ENCODE results near the gene SLF2. TPM values are rescaled to one million over a fixed set of nuclear protein-coding genes. Genes with fewer than 3 reads are reported as not detected.

SLF2 gene
- total RNA-seq, 1 experiment from 2014 or later, result 23.1 TPM

DNA sequence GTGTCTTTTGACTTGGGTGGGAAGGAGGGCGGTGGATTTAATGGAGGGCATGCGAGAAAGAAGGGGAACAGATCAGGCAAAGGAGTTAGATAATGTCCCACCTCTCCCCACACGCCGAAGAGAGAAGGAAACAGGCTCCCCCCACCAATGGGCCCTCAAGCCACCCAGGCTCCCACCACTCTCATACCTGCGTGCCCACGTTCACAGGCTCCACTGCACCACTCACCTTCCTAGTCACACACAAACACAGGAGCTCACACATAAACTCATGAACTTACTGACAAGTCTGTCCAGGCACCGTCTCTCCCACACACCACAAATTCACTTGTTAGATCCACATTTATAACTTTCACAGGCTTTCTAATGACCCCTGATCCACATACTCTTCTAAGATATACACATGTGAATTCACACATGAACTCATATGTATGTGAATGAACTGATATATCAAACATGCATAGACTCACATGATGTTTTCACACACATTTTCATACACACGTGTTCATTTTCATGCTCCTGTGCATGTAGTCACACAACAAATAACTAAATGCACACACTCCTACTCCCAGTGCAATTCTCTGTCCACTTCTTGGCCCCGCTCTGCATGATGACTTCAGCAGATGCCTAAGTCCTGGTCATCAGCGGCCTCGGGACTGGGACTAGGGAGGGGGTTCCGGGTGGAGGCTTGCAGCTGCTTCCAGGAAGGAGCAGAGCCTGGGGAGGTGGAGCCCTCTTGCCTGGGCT lies 88.3 kb downstream of the SLF2 start:
- H3K4ac ChIP-seq (ENCODE audit: low read depth, low read length), result no peak overlapping the region
- no peak overlapping the region for H2BK5ac ChIP-seq (ENCODE audit: insufficient read length, low read length)
- H4K20me1 ChIP-seq (ENCODE audit: control insufficient read depth, insufficient read depth, insufficient read length), result no peaks in the 10 kb centered on the region
- Mint-ChIP-seq H3K27me3 (ENCODE audit: low read depth) (no peaks in the 10 kb centered on the region), H3K36me3 (ENCODE audit: insufficient read depth in 1 of 3, low read depth in 3 of 3) (peaks cover 16 to 33% (median 31%) of the 10 kb centered on the region in 3 experiments; a peak in 6 of 7 replicates), H3K4me1 (peaks cover 23 to 28% of the 10 kb centered on the region in 2 experiments), H3K4me3 (peak overlapping the region; percentile 88 to 92), H3K27ac (peak overlapping the region; percentile 2 to 41 (median 4); a peak in 5 of 7 replicates), H3K9me3 (no peaks in the 10 kb centered on the region; a peak in 2 of 5 replicates)
- H3K79me2 ChIP-seq (ENCODE audit: insufficient read depth, low read length), result no peaks in the 10 kb centered on the region; the same call in 1 of the 2 replicates
- H3K27ac ChIP-seq (ENCODE audit: insufficient read length, low read depth, low read length), result no peak overlapping the region
- no peak overlapping the region for H2BK20ac ChIP-seq (ENCODE audit: low read depth, low read length, poor library complexity, severe bottlenecking)
- no CpG with 5 or more reads among the region's 12 CpGs for WGBS (ENCODE audit: extremely low coverage, insufficient read length, low lambda C conversion rate)
- H4K91ac ChIP-seq (ENCODE audit: insufficient read length, low read depth, low read length), result no peak overlapping the region
- no peak for DNase-seq
- no peak overlapping the region for H2AK5ac ChIP-seq (ENCODE audit: insufficient read length, low read length)
- H3K23ac ChIP-seq (ENCODE audit: insufficient read length, low read depth, low read length), result no peak overlapping the region
- H3T11ph ChIP-seq (ENCODE audit: low read length), result no peak overlapping the region
- no peak overlapping the region for H4K8ac ChIP-seq (replicated peaks; ENCODE audit: insufficient read length, low read depth, low read length)
- H3K56ac ChIP-seq (ENCODE audit: insufficient read length, low read depth, low read length), result no peak overlapping the region
- no peak overlapping the region for H2BK12ac ChIP-seq (ENCODE audit: insufficient read length, low read depth, low read length)
- H3K9me3 ChIP-seq (ENCODE audit: control insufficient read depth, low read depth, low read length), result no peaks in the 10 kb centered on the region
- H2BK15ac ChIP-seq (ENCODE audit: low read depth, low read length), result no peak overlapping the region
- H3K23me2 ChIP-seq (ENCODE audit: insufficient read length, low read depth, low read length, poor library complexity, severe bottlenecking), result peaks cover 33% of the 10 kb centered on the region
- H3K4me1 ChIP-seq (ENCODE audit: insufficient read depth, low read length), result peaks cover 2% of the 10 kb centered on the region; the same call in 1 of the 2 replicates
- H3K14ac ChIP-seq (ENCODE audit: insufficient read depth, low read length), result no peak overlapping the region; the same call in 1 of the 2 replicates
- peak overlapping the region; percentile 70 for H3K4me2 ChIP-seq (ENCODE audit: insufficient read depth, insufficient read length, low read length)
- no peak overlapping the region for H4K5ac ChIP-seq (ENCODE audit: insufficient read length, low read depth, low read length)
- no peak overlapping the region for H2BK120ac ChIP-seq (ENCODE audit: low read depth, low read length, poor library complexity, severe bottlenecking)
- peak overlapping the region; percentile 86 for H3K9ac ChIP-seq (ENCODE audit: extremely low read depth, insufficient read length, low read length)
- H3K27me3 ChIP-seq (ENCODE audit: insufficient read depth, low read length), result no peaks in the 10 kb centered on the region
- no peak overlapping the region for H3K18ac ChIP-seq (ENCODE audit: insufficient read length, low read depth, low read length)
- no peak overlapping the region for H2AFZ ChIP-seq (ENCODE audit: low read length)
- TF ChIP-seq, protein P1, sequence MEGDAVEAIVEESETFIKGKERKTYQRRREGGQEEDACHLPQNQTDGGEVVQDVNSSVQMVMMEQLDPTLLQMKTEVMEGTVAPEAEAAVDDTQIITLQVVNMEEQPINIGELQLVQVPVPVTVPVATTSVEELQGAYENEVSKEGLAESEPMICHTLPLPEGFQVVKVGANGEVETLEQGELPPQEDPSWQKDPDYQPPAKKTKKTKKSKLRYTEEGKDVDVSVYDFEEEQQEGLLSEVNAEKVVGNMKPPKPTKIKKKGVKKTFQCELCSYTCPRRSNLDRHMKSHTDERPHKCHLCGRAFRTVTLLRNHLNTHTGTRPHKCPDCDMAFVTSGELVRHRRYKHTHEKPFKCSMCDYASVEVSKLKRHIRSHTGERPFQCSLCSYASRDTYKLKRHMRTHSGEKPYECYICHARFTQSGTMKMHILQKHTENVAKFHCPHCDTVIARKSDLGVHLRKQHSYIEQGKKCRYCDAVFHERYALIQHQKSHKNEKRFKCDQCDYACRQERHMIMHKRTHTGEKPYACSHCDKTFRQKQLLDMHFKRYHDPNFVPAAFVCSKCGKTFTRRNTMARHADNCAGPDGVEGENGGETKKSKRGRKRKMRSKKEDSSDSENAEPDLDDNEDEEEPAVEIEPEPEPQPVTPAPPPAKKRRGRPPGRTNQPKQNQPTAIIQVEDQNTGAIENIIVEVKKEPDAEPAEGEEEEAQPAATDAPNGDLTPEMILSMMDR (conservative IDR thresholded peaks at IDR 0.05), result no peak
- H3K79me1 ChIP-seq (ENCODE audit: insufficient read depth, low read depth, low read length, poor library complexity, severe bottlenecking), result no peaks in the 10 kb centered on the region

All from H9 (cell line).